Measurements from ENCODE around the gene LILRA5.

Gene LILRA5

GRCh38 chr19:54352546-54352945 is 39.6 kb upstream of the LILRA5 start:
- no peak for FAIRE-seq
- TF ChIP-seq CTCF (IDR thresholded peaks at IDR 0.05; ENCODE audit: insufficient read depth, missing control alignments) = no peak

GRCh38 chr19:54352041-54352440 is 39.1 kb upstream of the LILRA5 start:
- no peak for DNase-seq (ENCODE audit: insufficient read length, low spot score)
- FAIRE-seq = no peak
- no peak for TF ChIP-seq CTCF (IDR thresholded peaks at IDR 0.05; ENCODE audit: insufficient read depth, missing control alignments)

More at GRCh38 chr19:54352546-54352945, 39.6 kb upstream of the LILRA5 start:
- no peak for DNase-seq (ENCODE audit: insufficient read length, low spot score)

GRCh38 chr19:54351474-54351873 is 38.5 kb upstream of the LILRA5 start:
- DNase-seq (ENCODE audit: insufficient read length, low spot score) (no peak), FAIRE-seq (no peak)
- no peak for TF ChIP-seq CTCF (IDR thresholded peaks at IDR 0.05; ENCODE audit: insufficient read depth, missing control alignments)

GRCh38 chr19:54345938-54346386 is 33.0 kb upstream of the LILRA5 start:
- FAIRE-seq (no peak), DNase-seq (ENCODE audit: insufficient read length, low spot score) (no peak)
- TF ChIP-seq CTCF (IDR thresholded peaks at IDR 0.05; ENCODE audit: insufficient read depth, missing control alignments) = no peak

- FAIRE-seq (no peak), DNase-seq (ENCODE audit: insufficient read length, low spot score) (no peak)
- TF ChIP-seq CTCF (IDR thresholded peaks at IDR 0.05; ENCODE audit: insufficient read depth, missing control alignments) = no peak
These were observed 30.9 kb upstream of the LILRA5 start for GRCh38 chr19:54343868-54344267.

- FAIRE-seq = no peak
- no peak for DNase-seq (ENCODE audit: insufficient read length, low spot score)
- TF ChIP-seq CTCF (IDR thresholded peaks at IDR 0.05; ENCODE audit: insufficient read depth, missing control alignments) = no peak
These were observed 28.3 kb upstream of the LILRA5 start for GRCh38 chr19:54341295-54341694.

- TF ChIP-seq CTCF (IDR thresholded peaks at IDR 0.05; ENCODE audit: insufficient read depth, missing control alignments) = no peak
- FAIRE-seq (no peak), DNase-seq (ENCODE audit: insufficient read length, low spot score) (no peak)
These were observed 26.8 kb upstream of the LILRA5 start for GRCh38 chr19:54339646-54340358.
